Mesenteric fat pad (tissue), 1 donor: Measurements from ENCODE around the gene ERBB3. TPM values are rescaled to one million over a fixed set of nuclear protein-coding genes. Genes with fewer than 3 reads are reported as not detected.

Experiments
- DNase-seq: peaks from one replicate; pipeline ENCODE4 v3.0.0-alpha.2; 2020; ENCODE audit warnings: low spot score
- total RNA-seq: library from RNA; stranded (reverse); fragmentation: NEBNext Ultra II Directional; extraction: Animal tissue kit (Norgen Biotek cat#: 25700); gene quantifications from one replicate; pipeline ENCODE4 v1.2.1, GENCODE V29; 2021
- donor health status: DM: yes; HTN: yes; CAD: no.

Gene ERBB3
- total RNA-seq, 1 donor from 2014 or later: 1.9 TPM

GRCh38 chr12:56129942-56130495, 50.1 kb downstream of the ERBB3 start:
- DNase-seq: no peak

GRCh38 chr12:56130876-56131275, 50.9 kb downstream of the ERBB3 start:
- no peak for DNase-seq

GRCh38 chr12:56134897-56135296, 54.9 kb downstream of the ERBB3 start:
- no peak for DNase-seq

- no peak for DNase-seq
Measured at GRCh38 chr12:56137853-56138571, 58.0 kb downstream of the ERBB3 start.

GRCh38 chr12:56141946-56142784, 62.2 kb downstream of the ERBB3 start:
- DNase-seq: no peak

GRCh38 chr12:56143217-56143616, 63.3 kb downstream of the ERBB3 start:
- no peak for DNase-seq

GRCh38 chr12:56143870-56144269, 63.9 kb downstream of the ERBB3 start:
- no peak for DNase-seq

GRCh38 chr12:56145217-56145616, 65.3 kb downstream of the ERBB3 start:
- DNase-seq: no peak

GRCh38 chr12:56146492-56147460, 66.8 kb downstream of the ERBB3 start:
- no peak for DNase-seq

GRCh38 chr12:56150563-56150962, 70.6 kb downstream of the ERBB3 start:
- no peak for DNase-seq

GRCh38 chr12:56151672-56152131, 71.7 kb downstream of the ERBB3 start:
- DNase-seq: no peak

- DNase-seq: peak; percentile 98
Measured at GRCh38 chr12:56152132-56152755, 72.3 kb downstream of the ERBB3 start, which contains the start of gene MYL6B. TSS of gene MYL6B (plus strand) at chr12:56152587. CDS start at chr12:56153919, 1,332 bp downstream.

Other genes with a start within 250 kb of the ERBB3 start
- gene MMP19, start 237.2 kb upstream of the ERBB3 start, total RNA-seq: 774 TPM
- gene PYM1, start 152.3 kb upstream of the ERBB3 start, total RNA-seq: 30.5 TPM
- 32.4 TPM for gene DGKA, start 149.0 kb upstream of the ERBB3 start, total RNA-seq
- gene PMEL, start 114.1 kb upstream of the ERBB3 start, total RNA-seq: 0.64 TPM
- 21.4 TPM for gene CDK2, start 113.3 kb upstream of the ERBB3 start, total RNA-seq
- 88.2 TPM for gene RAB5B, start 106.1 kb upstream of the ERBB3 start, total RNA-seq
- 27.7 TPM for gene SUOX, start 82.9 kb upstream of the ERBB3 start, total RNA-seq
- gene IKZF4, start 59.1 kb upstream of the ERBB3 start, total RNA-seq: 25.8 TPM
- 45.3 TPM for gene RPS26, start 38.2 kb upstream of the ERBB3 start, total RNA-seq
- 99.5 TPM for gene PA2G4, start 24.4 kb downstream of the ERBB3 start, total RNA-seq
- 2,287 TPM for gene RPL41, start 36.5 kb downstream of the ERBB3 start, total RNA-seq
- gene ZC3H10, start 38.1 kb downstream of the ERBB3 start, total RNA-seq: 7.9 TPM
- gene ESYT1, start 48.1 kb downstream of the ERBB3 start, total RNA-seq: 435 TPM
- 41.3 TPM for gene MYL6B, start 72.4 kb downstream of the ERBB3 start, total RNA-seq
- gene MYL6, start 78.2 kb downstream of the ERBB3 start, total RNA-seq: 2,743 TPM
- 113 TPM for gene SMARCC2, start 109.3 kb downstream of the ERBB3 start, total RNA-seq
- 93.8 TPM for gene RNF41, start 141.8 kb downstream of the ERBB3 start, total RNA-seq
- 18.2 TPM for gene NABP2, start 144.2 kb downstream of the ERBB3 start, total RNA-seq
- gene SLC39A5, start 149.9 kb downstream of the ERBB3 start, total RNA-seq: 0.16 TPM
- 46.8 TPM for gene ANKRD52, start 178.2 kb downstream of the ERBB3 start, total RNA-seq
- 7.7 TPM for gene COQ10A, start 186.8 kb downstream of the ERBB3 start, total RNA-seq
- gene CS, start 220.2 kb downstream of the ERBB3 start, total RNA-seq: 374 TPM
- 87.9 TPM for gene CNPY2, start 235.8 kb downstream of the ERBB3 start, total RNA-seq